ENCODE data around the gene NEB.

Gene NEB

DNA sequence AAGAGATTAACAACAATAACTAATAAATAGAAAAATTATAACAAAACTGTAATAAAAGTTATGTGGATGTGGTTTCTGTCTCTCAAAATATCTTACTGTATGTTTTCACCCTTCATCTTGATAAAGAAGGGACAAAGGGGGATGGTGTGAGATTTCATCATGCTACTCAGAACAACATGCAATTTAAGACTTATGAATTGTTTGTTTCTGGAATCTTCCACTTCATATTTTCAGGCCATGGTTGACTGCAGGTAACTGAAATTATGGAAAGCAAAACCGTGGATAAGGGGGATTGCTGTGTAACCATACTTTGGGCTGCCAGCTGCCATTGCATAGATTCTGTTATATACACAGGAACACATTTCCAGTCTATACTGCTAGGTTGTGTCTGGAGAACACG is 45.6 kb downstream of the NEB start:
- TF ChIP-seq GATA3 (IDR thresholded peaks at IDR 0.05; ENCODE audit: low read depth, low read length) (no peak), GATA2 (IDR thresholded peaks at IDR 0.05; ENCODE audit: low read depth, low read length) (no peak)

DNA sequence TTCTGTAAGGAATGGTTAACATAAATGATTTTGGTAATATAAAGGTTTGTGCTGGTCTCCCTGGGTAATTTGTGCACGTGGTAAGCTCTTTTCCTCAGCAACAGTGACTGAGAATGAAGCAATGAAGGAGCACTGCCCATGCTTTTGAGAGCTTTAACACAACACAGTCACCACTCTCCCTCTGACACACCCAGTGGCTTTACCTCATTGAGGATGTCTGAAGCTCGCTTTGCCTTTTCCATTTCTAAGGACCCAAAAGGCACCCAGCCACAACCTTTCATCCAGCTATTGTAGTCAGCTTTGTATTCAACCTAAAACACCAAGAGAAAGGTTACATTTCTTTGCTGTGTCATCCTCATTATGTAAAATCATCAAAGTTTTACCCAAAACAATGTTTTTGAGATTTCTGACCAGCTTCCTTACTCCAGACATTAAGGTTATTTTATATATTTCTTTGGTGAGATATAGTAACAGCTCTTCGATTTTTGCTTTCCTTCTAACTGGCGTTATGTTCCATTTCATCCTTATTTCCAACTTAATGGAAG is 51.7 kb downstream of the NEB start:
- TF ChIP-seq GATA2 (IDR thresholded peaks at IDR 0.05; ENCODE audit: low read depth, low read length) (no peak), GATA3 (IDR thresholded peaks at IDR 0.05; ENCODE audit: low read depth, low read length) (no peak)

DNA sequence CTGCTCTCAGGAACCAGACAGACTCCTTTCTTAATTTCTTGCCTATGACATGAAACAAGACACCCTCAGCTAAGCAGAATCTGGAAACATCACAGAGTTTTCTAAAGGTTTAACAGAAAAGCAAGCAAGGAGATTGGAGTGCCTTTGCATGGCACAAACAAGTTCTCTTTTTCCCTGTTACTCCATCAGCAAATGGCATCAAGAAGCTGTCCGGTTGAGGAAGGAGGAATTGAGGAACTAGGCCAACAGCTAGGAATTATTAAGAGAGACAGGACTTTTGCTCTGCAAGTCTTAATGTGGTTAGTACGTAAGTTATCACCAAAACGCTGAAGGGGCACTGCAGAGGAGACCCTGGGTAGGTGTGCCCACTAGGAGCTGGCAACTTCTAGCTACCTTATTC is 53.2 kb downstream of the NEB start:
- no peak for TF ChIP-seq GATA3 (IDR thresholded peaks at IDR 0.05; ENCODE audit: low read depth, low read length)
- no peak for TF ChIP-seq GATA2 (IDR thresholded peaks at IDR 0.05; ENCODE audit: low read depth, low read length)

DNA sequence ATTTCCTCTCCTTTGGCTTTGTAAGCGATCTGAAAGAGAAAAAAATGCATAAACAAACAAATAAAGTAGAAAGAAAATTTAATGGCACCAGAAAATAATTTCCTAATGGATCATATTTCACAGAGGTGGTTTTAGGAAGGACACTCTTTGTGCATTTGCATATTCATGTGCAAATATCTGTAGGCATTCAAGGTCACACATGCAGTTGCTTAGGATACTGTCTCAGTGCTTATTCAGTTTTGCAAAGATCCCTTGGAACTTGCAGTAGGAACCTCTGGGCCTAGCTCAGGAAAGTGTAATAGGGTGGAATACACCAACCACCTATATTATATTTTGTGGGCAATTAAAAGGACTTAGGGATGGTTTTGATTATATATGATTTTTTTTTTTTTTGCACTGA is 54.3 kb downstream of the NEB start:
- TF ChIP-seq GATA2 (IDR thresholded peaks at IDR 0.05; ENCODE audit: low read depth, low read length), result no peak
- no peak for TF ChIP-seq GATA3 (IDR thresholded peaks at IDR 0.05; ENCODE audit: low read depth, low read length)

DNA sequence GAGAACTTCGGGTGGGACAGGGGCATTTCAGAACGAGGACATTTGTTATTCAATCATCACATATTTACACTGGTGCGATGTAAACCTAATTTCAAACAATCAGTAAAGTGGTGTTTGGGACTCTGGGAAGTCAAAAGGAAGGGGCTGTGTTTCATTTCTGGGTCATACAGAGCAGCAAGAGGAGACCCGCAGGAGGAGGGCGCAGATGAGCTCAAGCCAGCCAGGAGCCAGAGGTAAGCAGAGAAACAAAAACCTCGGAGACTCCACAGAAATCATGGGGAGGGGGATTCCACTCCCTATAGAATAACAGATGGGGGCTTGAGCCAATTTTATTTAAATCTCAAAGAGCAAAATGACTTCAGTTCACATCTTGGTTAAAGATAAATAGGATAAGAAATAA is 55.4 kb downstream of the NEB start:
- TF ChIP-seq GATA2 (IDR thresholded peaks at IDR 0.05; ENCODE audit: low read depth, low read length) (no peak), GATA3 (IDR thresholded peaks at IDR 0.05; ENCODE audit: low read depth, low read length) (no peak)

DNA sequence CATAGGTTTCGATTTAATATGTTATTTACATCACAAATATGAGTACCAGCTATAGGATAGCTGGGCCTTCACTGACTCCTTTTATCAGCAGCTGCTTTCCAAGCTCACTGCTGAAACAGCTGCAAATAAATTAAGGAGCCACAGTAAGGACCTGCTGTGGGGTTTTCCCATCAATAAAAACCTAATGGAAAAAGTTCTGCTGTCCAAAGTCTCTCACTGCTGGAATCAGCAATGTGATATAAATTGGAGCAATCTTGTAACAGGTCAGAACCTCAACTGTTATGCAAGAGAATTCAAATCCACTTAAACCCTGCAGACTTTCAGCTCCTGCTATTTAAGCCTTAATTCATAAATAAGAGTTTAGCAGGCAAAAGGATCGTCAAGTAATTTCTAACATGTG is 61.3 kb downstream of the NEB start:
- no peak for TF ChIP-seq GATA3 (IDR thresholded peaks at IDR 0.05; ENCODE audit: low read depth, low read length)
- TF ChIP-seq GATA2 (IDR thresholded peaks at IDR 0.05; ENCODE audit: low read depth, low read length), result no peak

DNA sequence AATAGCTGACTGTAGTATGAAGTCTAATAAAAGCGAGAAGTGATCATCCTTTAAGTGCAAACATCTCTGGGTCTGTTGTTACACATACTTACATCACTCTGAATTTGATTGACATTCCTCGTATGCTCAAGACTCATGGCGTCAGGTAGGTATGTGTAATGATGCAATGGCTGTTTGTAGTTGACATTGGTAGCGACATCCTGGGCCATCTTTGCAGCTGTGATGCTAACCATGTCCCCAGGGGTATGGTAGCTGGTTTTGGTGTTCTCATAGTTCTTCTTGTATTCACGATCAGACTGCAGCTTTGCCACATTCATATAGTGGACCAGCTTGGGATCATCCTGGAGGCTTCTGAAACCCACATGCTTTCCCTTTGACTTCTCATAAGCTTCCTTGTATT is 62.0 kb downstream of the NEB start:
- TF ChIP-seq GATA2 (IDR thresholded peaks at IDR 0.05; ENCODE audit: low read depth, low read length) (no peak), GATA3 (IDR thresholded peaks at IDR 0.05; ENCODE audit: low read depth, low read length) (no peak)

DNA sequence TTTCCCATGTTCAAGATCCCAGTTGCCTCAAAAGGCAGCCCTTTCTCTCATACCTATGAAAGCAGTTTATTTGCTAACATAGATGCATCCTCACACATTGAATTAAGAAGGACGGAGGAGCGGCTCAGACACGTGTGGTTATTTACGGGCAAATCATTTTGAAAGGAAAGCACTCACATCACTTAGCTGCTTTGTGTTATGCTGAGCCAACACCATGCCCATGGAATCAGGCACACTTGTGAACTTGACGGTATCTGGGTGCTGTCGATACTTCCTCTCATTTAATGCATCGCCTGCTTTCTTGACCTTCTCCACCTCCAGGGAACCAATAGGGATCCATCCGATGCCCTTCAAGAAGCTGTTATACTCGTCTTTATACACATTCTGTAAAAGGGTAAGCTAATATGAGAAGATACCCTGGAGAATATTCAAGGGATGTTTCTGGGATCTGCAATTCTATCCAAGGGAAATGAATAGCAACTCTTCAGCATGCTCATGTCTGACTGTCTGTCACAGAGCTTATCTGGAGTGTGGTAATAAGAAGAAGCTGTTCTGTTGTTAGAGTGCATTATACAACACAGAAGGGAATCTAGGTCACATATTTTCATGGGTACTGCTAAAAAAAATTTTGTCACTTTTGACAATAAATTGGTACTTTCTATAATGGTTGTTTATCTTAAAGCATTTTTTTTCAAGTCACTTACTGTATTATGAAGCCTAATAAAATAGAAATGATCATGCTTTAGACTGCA is 63.3 kb downstream of the NEB start:
- TF ChIP-seq GATA3 (IDR thresholded peaks at IDR 0.05; ENCODE audit: low read depth, low read length), result no peak
- no peak for TF ChIP-seq GATA2 (IDR thresholded peaks at IDR 0.05; ENCODE audit: low read depth, low read length)

DNA sequence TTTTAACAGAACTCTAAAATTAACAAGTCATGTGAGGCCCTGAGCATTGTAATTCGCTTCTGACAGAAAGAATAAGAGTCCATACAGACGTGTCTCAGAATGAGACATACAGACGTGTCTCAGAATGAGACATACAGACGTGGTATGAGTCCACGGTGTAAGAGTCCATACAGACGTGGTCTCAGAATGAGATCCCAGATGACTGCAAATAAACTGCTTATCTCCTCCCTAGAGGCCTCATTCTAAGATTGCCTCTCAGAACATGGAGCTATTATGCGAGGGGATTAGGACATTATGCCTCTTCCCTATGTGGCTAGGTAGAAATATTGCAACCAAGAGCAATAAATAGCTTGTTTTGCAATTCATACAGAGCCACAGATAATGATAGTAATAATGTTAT is 63.9 kb downstream of the NEB start:
- TF ChIP-seq GATA3 (IDR thresholded peaks at IDR 0.05; ENCODE audit: low read depth, low read length) (no peak), GATA2 (IDR thresholded peaks at IDR 0.05; ENCODE audit: low read depth, low read length) (no peak)

DNA sequence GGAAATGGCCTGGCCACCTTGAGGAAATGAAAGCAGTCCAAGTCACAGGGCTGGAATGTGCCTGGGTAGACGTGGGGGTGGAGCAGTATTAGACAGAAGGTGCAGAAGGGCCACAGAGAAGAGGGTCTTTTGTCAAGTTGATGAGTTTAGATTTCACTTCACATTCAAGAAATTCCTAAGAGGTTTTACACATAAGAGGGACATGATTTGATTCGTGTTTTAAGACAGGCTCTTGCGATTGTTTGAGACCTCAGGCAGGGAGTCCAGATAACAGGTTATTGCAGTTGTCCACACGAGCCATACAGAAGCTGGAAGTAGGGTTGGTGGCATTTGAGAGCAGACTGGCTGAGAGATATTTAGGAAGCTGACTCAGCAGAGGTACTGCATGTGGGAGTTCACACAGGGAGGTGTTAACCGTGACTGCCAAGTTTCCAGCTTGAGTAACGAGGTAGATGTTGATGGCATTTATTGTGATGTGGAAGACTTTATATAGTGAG is 64.6 kb downstream of the NEB start:
- TF ChIP-seq GATA3 (IDR thresholded peaks at IDR 0.05; ENCODE audit: low read depth, low read length) (no peak), GATA2 (IDR thresholded peaks at IDR 0.05; ENCODE audit: low read depth, low read length) (no peak)

DNA sequence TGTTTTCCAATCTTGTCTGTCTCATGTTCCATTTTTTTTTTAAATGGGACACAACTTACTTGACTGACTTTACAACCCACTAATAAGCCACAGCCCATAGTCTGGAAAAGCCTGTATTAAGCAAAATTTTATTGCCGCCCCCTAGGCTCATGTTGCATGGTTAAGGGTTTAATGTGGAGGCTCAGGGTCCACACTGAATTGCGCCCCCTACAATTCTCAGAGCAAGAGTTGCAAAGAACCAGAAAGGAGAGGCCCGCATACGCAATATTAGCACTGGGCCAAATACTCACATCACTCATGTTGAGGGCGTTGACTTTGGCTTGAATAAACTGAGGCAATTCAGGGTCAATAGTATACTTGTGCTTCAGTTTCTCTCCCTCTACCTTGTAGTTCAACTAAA is 65.5 kb downstream of the NEB start:
- no peak for TF ChIP-seq GATA3 (IDR thresholded peaks at IDR 0.05; ENCODE audit: low read depth, low read length)
- TF ChIP-seq GATA2 (IDR thresholded peaks at IDR 0.05; ENCODE audit: low read depth, low read length), result no peak

DNA sequence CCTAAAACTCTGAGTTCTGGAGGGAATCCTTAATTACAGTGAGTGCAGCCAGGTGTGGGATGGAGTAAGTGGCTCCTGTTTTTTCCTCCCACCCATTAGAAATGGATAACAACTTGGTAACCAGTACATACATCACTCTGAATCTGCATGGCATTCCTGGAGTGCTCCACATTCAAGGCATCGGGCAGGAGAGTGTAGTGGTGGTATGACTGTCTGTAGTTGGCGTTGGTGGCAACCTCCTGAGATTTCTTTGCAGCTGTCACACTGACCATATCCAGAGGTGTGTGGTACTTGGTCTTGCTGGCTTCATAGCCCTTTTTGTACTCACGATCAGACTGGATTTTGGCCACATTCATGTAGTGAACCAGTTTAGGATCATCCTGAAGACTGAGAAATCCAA is 68.3 kb downstream of the NEB start:
- TF ChIP-seq GATA3 (IDR thresholded peaks at IDR 0.05; ENCODE audit: low read depth, low read length) (no peak), GATA2 (IDR thresholded peaks at IDR 0.05; ENCODE audit: low read depth, low read length) (no peak)

DNA sequence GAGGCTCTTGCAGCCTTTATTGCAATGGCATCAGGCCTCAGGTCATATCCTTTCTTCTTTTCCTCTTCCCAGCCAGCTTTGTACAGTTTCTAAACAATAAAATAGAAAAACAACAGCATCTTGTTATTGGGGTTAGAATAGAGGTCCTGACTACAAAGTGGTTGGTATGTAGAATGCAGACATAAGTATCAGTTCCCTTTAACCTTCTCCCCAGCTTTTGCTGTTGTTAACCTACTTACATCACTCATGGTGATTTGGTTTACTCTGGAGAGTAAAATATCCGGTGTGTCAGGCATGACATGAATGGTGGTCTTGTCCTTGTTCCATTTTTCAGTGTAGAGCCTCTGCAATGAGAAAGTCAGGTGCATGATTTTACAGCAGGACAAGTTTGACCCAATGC is 69.8 kb downstream of the NEB start:
- TF ChIP-seq GATA2 (IDR thresholded peaks at IDR 0.05; ENCODE audit: low read depth, low read length), result no peak
- TF ChIP-seq GATA3 (IDR thresholded peaks at IDR 0.05; ENCODE audit: low read depth, low read length), result no peak

DNA sequence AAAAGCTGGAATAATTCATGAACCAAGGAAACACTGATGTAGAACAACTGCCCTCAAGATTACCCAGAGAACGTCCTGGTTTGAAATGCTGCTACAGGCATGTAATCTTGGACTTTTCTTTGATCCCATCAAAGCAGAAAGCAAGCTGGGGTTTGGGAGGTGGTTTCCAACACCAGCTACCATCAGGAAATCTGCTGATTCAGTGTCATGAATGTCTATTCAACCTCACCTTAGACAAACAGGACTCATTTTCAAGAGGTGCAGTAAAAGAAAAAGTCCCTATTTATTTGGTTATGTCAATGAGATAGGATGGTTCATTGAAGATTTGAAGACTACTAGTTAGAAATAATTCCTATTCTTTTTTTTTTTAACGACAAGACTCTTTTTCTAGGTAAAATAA is 72.7 kb downstream of the NEB start:
- TF ChIP-seq GATA2 (IDR thresholded peaks at IDR 0.05; ENCODE audit: low read depth, low read length) (no peak), GATA3 (IDR thresholded peaks at IDR 0.05; ENCODE audit: low read depth, low read length) (no peak)

DNA sequence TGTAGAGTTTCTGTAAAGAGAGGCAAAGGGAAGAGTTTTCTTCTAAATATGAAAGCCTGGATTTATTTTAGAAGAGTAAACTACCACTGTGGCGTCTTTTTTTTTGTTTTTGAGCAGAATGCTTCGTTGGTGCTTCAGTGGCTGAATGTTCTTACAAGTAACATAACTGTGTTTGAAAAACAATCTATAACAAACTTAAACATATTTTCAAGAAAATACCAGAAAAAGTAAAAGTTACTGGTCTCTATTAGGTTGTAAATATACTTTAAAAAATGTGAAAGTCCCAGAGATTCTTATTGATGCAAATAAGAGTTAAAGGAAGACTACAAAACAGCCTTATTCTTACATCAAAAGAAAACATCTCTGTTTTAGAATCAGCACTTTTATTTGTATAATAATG is 76.2 kb downstream of the NEB start:
- TF ChIP-seq GATA3 (IDR thresholded peaks at IDR 0.05; ENCODE audit: low read depth, low read length) (no peak), GATA2 (IDR thresholded peaks at IDR 0.05; ENCODE audit: low read depth, low read length) (no peak)

Data from SH-SY5Y (cell line).